B cell (primary cell): ENCODE measurements around the gene RNF167. TPM values are rescaled to one million over a fixed set of nuclear protein-coding genes. Genes with fewer than 3 reads are reported as not detected.

Experiments
- ATAC-seq: fragments of 200-7000 bp; cut with Tn5 transposase; one replicate; pipeline ENCODE4 v1.10.0; 2021; ENCODE audit warnings: low read depth, mild to moderate bottlenecking, moderate number of reproducible peaks, moderate library complexity
- CTCF ChIA-PET: fragments of 350-600 bp; sonication (Branson Sonifier 250); formaldehyde crosslinking; loops from one replicate; lab custom pipeline; 2021; ENCODE audit warnings: antibody characterized with exemption, inconsistent platforms; lab: Charles Lee
- POLR2A ChIA-PET: fragments of 350-600 bp; sonication (Branson Sonifier 250); formaldehyde crosslinking; loops from one replicate; lab custom pipeline; 2021; ENCODE audit warnings: antibody characterized with exemption; lab: Charles Lee
- DNase-seq: peaks from one replicate; pipeline ENCODE4 v3.0.0; 2013
- H2AFZ ChIP-seq: 2 replicates; pipeline ENCODE4 v1.6.1; 2012; ENCODE audit warnings: mild to moderate bottlenecking, low read depth, low read length; ENCODE audit not compliant: insufficient read depth, poor library complexity, severe bottlenecking
- H3K27ac ChIP-seq, 2 donors: 1 replicate in 1 of 2; 2 replicates in 1 of 2; pipeline ENCODE4 v1.5.1; 2012 to 2013; ENCODE audit warnings: low read length in 2 of 2, mild to moderate bottlenecking in 2 of 2, moderate library complexity in 1 of 2
- H3K27me3 ChIP-seq, 4 experiments: fragments of 200-600 bp in 1 of 4; sonication (generic) in 1 of 4; replicated peaks in 1 of 4; 1 replicate in 2 of 4; 2 replicates in 2 of 4; pipeline versions ENCODE4 v1.6.1 to v1.7.0; 2013 to 2016; ENCODE audit warnings: low read length in 3 of 4, mild to moderate bottlenecking in 2 of 4, mixed read lengths in 1 of 4, moderate library complexity in 1 of 4; ENCODE audit not compliant: insufficient read depth in 4 of 4, control insufficient read depth in 3 of 4; ENCODE audit errors: control extremely low read depth in 1 of 4
- H3K36me3 ChIP-seq, 2 experiments: replicated peaks in 1 of 2; 1 replicate in 1 of 2; 2 replicates in 1 of 2; pipeline versions ENCODE4 v1.6.1 to v1.7.1; 2013; ENCODE audit warnings: low read length in 1 of 2; ENCODE audit not compliant: insufficient read depth in 2 of 2, control insufficient read depth in 1 of 2; ENCODE audit errors: control extremely low read depth in 1 of 2, extremely low read depth in 1 of 2
- H3K4me1 ChIP-seq, 2 donors: fragments of 200-600 bp in 1 of 2; sonication (generic) in 1 of 2; 1 replicate in 1 of 2; 2 replicates in 1 of 2; pipeline versions ENCODE4 v1.5.1 to v1.6.1; 2013 to 2017; ENCODE audit warnings: low read length in 2 of 2; ENCODE audit not compliant: control insufficient read depth in 2 of 2, insufficient read depth in 2 of 2
- H3K4me2 ChIP-seq: replicated peaks from 2 replicates; pipeline ENCODE3; 2012; ENCODE audit warnings: mild to moderate bottlenecking, low read depth, low read length; ENCODE audit not compliant: poor library complexity, severe bottlenecking
- H3K4me3 ChIP-seq, 5 experiments: fragments of 200-600 bp in 1 of 5; sonication (generic) in 1 of 5; 1 replicate in 3 of 5; 2 replicates in 2 of 5; pipeline versions ENCODE4 v1.5.1 to v1.7.0; 2011 to 2016; ENCODE audit warnings: low read length in 4 of 5, mild to moderate bottlenecking in 4 of 5, low read depth in 2 of 5, control low read depth in 1 of 5, moderate library complexity in 1 of 5; ENCODE audit not compliant: insufficient read depth in 1 of 5; ENCODE audit errors: control extremely low read depth in 1 of 5, extremely low read depth in 1 of 5
- H3K79me2 ChIP-seq: fragments of 200-600 bp; sonication (generic); one replicate; pipeline ENCODE4 v1.6.0; 2016; ENCODE audit warnings: low read length; ENCODE audit not compliant: control insufficient read depth, insufficient read depth
- H3K9ac ChIP-seq: fragments of 200-600 bp; sonication (generic); 2 replicates; pipeline ENCODE4 v1.6.1; 2017; ENCODE audit warnings: mild to moderate bottlenecking, low read length, moderate library complexity
- H3K9me3 ChIP-seq, 3 donors: one replicate each; pipeline versions ENCODE4 v1.6.1 to v1.7.1; 2013; ENCODE audit warnings: low read length in 2 of 3; ENCODE audit not compliant: control insufficient read depth in 2 of 3, insufficient read depth in 1 of 3; ENCODE audit errors: control extremely low read depth in 1 of 3
- H4K20me1 ChIP-seq: 2 replicates; pipeline ENCODE4 v1.6.0; 2012; ENCODE audit warnings: mild to moderate bottlenecking, low read length; ENCODE audit not compliant: insufficient read depth, control insufficient read depth, poor library complexity, severe bottlenecking
- H3K27ac Mint-ChIP-seq: one replicate; pipeline ENCODE4 v1.8.0; 2021; ENCODE audit warnings: mixed read lengths
- H3K27me3 Mint-ChIP-seq: one replicate; pipeline ENCODE4 v1.8.0; 2021; ENCODE audit warnings: mixed read lengths
- H3K4me1 Mint-ChIP-seq: one replicate; pipeline ENCODE4 v1.8.0; 2021; ENCODE audit warnings: mixed read lengths
- H3K4me3 Mint-ChIP-seq: one replicate; pipeline ENCODE4 v1.8.0; 2021; ENCODE audit warnings: mixed read lengths
- H3K9me3 Mint-ChIP-seq: one replicate; pipeline ENCODE4 v1.8.0; 2022; ENCODE audit warnings: mixed read lengths; ENCODE audit not compliant: insufficient read depth
- EZH2 ChIP-seq: IDR thresholded peaks from 2 replicates; pipeline ENCODE4 v1.6.1; 2012; ENCODE audit warnings: borderline replicate concordance, low read depth, mild to moderate bottlenecking, moderate library complexity, low read length; ENCODE audit not compliant: insufficient read depth, poor library complexity, severe bottlenecking
- WGBS: methylation state at CpG from one replicate; pipeline ENCODE4 v1.1.5; 2013; ENCODE audit warnings: missing lambda C conversion rate; ENCODE audit not compliant: insufficient coverage; 5-methylcytosine and 5-hydroxymethylcytosine counted together
- intact Hi-C: fragments of 100-400 bp; cut with micrococcal nuclease; formaldehyde crosslinking; loops from one replicate; pipeline ENCODE4 v1.10.0; 2022
- polyA plus RNA-seq: library from polyadenylated mRNA; depleted of rRNA; stranded (reverse); fragments of >200 nt; gene quantifications from 2 replicates; pipeline ENCODE4 v1.2.3, GENCODE V29; 2012
- total RNA-seq, 2 donors: library from RNA; stranded (reverse); fragments of 120-200 nt in 1 of 2; gene quantifications; 1 replicate in 1 of 2; 2 replicates in 1 of 2; pipeline versions ENCODE4 v1.2.3 to v1.2.4, GENCODE V29; 2013 to 2022
- TF ChIP-seq, protein P1 (sequence below): fragments of 200-600 bp; IDR thresholded peaks from one replicate; pipeline ENCODE4 v1.8.0; 2022; ENCODE audit warnings: antibody characterized with exemption, mild to moderate bottlenecking

RNF167 gene
- total and polyA plus RNA-seq, 2 donors (not counting 1 experiment from before 2014, with no cell fraction given), result 143 to 186 TPM

- no peaks in the 10 kb centered on the region for H3K9me3 Mint-ChIP-seq
- Histone ChIP-seq H2AFZ (no peak overlapping the region), H3K4me3 (no peak overlapping the region), H3K4me2 (no peak overlapping the region), H3K4me1 (peaks cover 11 to 17% of the 10 kb centered on the region in 2 donors), H3K36me3 (peaks cover 0 to 13% of the 10 kb centered on the region in 2 experiments), H3K27me3 (peaks cover 0 to 16% (median 3%) of the 10 kb centered on the region in 4 experiments), H3K27ac (no peak overlapping the region), H3K9ac (no peak overlapping the region), H4K20me1 (no peaks in the 10 kb centered on the region), H3K9me3 (no peaks in the 10 kb centered on the region), H3K79me2 (no peaks in the 10 kb centered on the region)
- H3K4me3 Mint-ChIP-seq, result no peak overlapping the region
- peaks cover 15% of the 10 kb centered on the region for H3K27me3 Mint-ChIP-seq
- ChIA-PET CTCF (interaction anchor here (0.8 kb wide), 1 partner anchor 23 kb away, joined by 4 read pairs; no protein-coding TSS in a partner anchor), POLR2A (no interaction called here)
- no peak for ATAC-seq
- 98% methylated on average over 12 of the region's 12 CpGs for WGBS
- H3K4me1 Mint-ChIP-seq, result peaks cover 27% of the 10 kb centered on the region
- TF ChIP-seq, protein P1, sequence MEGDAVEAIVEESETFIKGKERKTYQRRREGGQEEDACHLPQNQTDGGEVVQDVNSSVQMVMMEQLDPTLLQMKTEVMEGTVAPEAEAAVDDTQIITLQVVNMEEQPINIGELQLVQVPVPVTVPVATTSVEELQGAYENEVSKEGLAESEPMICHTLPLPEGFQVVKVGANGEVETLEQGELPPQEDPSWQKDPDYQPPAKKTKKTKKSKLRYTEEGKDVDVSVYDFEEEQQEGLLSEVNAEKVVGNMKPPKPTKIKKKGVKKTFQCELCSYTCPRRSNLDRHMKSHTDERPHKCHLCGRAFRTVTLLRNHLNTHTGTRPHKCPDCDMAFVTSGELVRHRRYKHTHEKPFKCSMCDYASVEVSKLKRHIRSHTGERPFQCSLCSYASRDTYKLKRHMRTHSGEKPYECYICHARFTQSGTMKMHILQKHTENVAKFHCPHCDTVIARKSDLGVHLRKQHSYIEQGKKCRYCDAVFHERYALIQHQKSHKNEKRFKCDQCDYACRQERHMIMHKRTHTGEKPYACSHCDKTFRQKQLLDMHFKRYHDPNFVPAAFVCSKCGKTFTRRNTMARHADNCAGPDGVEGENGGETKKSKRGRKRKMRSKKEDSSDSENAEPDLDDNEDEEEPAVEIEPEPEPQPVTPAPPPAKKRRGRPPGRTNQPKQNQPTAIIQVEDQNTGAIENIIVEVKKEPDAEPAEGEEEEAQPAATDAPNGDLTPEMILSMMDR, result no peak
- no peak for TF ChIP-seq EZH2
- no peak overlapping the region for H3K27ac Mint-ChIP-seq
- DNase-seq, result no peak
- intact Hi-C loops, result no loop called here
These were observed 7.3 kb upstream of the RNF167 start for GRCh38 chr17:4932756-4933155.

DNA sequence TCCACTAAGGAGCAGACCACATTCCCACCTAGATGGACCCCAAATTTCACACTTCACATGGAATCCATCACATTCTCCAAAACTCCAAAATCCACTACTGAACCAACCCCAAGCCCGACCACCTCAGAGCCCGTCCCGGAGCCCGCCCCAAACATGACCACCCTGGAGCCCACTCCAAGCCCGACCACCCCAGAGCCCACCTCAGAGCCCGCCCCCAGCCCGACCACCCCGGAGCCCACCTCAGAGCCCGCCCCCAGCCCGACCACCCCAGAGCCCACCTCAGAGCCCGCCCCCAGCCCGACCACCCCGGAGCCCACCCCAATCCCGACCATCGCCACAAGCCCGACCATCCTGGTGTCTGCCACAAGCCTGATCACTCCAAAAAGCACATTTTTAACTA is 6.4 kb upstream of the RNF167 start:
- Mint-ChIP-seq H3K4me1 (peaks cover 35% of the 10 kb centered on the region), H3K4me3 (no peak overlapping the region), H3K27ac (no peak overlapping the region), H3K27me3 (peaks cover 15% of the 10 kb centered on the region), H3K9me3 (no peaks in the 10 kb centered on the region)
- H3K4me3 ChIP-seq, result no peak overlapping the region
- ATAC-seq (no peak), DNase-seq (no peak)
- H3K79me2 ChIP-seq, result no peaks in the 10 kb centered on the region
- H3K27ac ChIP-seq, result no peak overlapping the region
- H3K9me3 ChIP-seq, result no peaks in the 10 kb centered on the region
- H3K27me3 ChIP-seq, result peaks cover 0 to 16% (median 3%) of the 10 kb centered on the region in 4 experiments
- WGBS, result 56% methylated on average over 11 of the region's 16 CpGs
- H3K4me2 ChIP-seq, result no peak overlapping the region
- no peak overlapping the region for H2AFZ ChIP-seq
- TF ChIP-seq EZH2, result no peak
- TF ChIP-seq, protein P1, result no peak
- H3K9ac ChIP-seq, result no peak overlapping the region
- ChIA-PET CTCF (interaction anchor here (1.0 kb wide), 1 partner anchor 47 kb away, joined by 3 read pairs; no protein-coding TSS in a partner anchor), POLR2A (interaction anchor here (0.5 kb wide), 1 partner anchor 29 kb away, joined by 3 read pairs; no protein-coding TSS in a partner anchor)
- no peaks in the 10 kb centered on the region for H4K20me1 ChIP-seq
- H3K4me1 ChIP-seq, result peaks cover 12 to 21% of the 10 kb centered on the region in 2 donors
- H3K36me3 ChIP-seq, result peaks cover 0 to 19% of the 10 kb centered on the region in 2 experiments
- intact Hi-C loops, result no loop called here
